ENCODE data around the gene LIPK.

LIPK gene

GRCh38 chr10:88672041-88672440 is 34.0 kb upstream of the LIPK start:
- no peaks in the 10 kb centered on the region for H3K4me1 ChIP-seq (ENCODE audit: control insufficient read depth in 2 of 2, insufficient read depth in 2 of 2, low read length in 2 of 2)
- H3K9me3 ChIP-seq (ENCODE audit: control insufficient read depth in 2 of 2, low read length in 2 of 2) = no peaks in the 10 kb centered on the region
- H3K36me3 ChIP-seq (ENCODE audit: control insufficient read depth in 2 of 2, insufficient read depth in 2 of 2, low read length in 2 of 2) = no peaks in the 10 kb centered on the region
- no peak overlapping the region for H3K9ac ChIP-seq (ENCODE audit: low read depth in 1 of 2, low read length in 2 of 2)
- no peak overlapping the region for H3K27ac ChIP-seq (ENCODE audit: low read depth in 2 of 2, low read length in 2 of 2)
- no peak overlapping the region for H3K4me3 ChIP-seq (ENCODE audit: low read length in 2 of 2)
- no peaks in the 10 kb centered on the region for H3K27me3 ChIP-seq (ENCODE audit: control insufficient read depth in 2 of 2, insufficient read depth in 2 of 2, low read length in 2 of 2)

DNA sequence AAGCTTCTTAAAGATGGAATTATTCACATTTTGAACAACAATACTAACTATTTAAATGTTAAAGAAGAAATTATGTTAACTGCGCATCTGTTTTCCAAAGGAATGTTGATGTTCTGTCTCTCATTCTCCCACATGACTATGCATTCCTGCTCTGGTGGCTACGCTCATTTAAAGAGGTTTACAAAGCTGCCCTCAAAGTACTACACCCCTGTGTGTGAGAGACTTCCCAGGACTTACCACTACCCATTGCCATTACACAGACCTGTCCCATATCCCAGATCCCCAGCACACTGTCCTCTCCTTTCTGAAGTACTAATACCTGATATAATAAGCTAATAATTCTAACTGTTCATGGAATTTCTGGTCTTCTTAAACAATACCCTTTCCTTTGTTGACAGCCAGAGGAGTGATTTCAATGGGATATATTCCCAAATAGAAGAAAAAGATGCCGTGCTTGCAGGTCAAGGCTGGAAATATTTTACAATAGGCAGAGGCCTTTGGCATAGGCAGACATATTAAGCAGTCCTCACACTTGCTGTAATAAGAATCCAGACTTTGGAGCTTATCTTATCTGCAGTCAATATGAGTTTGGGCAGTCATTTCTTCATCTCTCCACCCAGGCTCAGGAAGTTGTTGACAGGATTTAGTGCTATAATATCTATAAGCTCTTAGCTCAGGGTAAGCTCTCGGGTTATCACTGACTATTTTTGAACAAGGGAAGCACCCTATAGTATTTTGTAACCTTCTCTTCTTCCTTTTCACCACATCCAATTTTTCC is 29.6 kb upstream of the LIPK start:
- no peaks in the 10 kb centered on the region for H3K36me3 ChIP-seq (ENCODE audit: control insufficient read depth in 2 of 2, insufficient read depth in 2 of 2, low read length in 2 of 2)
- no peak overlapping the region for H3K27ac ChIP-seq (ENCODE audit: low read depth in 2 of 2, low read length in 2 of 2)
- H3K9me3 ChIP-seq (ENCODE audit: control insufficient read depth in 2 of 2, low read length in 2 of 2) = no peaks in the 10 kb centered on the region
- no peaks in the 10 kb centered on the region for H3K4me1 ChIP-seq (ENCODE audit: control insufficient read depth in 2 of 2, insufficient read depth in 2 of 2, low read length in 2 of 2)
- H3K4me3 ChIP-seq (ENCODE audit: low read length in 2 of 2) = no peak overlapping the region
- no peak overlapping the region for H3K9ac ChIP-seq (ENCODE audit: low read depth in 1 of 2, low read length in 2 of 2)
- H3K27me3 ChIP-seq (ENCODE audit: control insufficient read depth in 2 of 2, insufficient read depth in 2 of 2, low read length in 2 of 2) = no peaks in the 10 kb centered on the region

DNA sequence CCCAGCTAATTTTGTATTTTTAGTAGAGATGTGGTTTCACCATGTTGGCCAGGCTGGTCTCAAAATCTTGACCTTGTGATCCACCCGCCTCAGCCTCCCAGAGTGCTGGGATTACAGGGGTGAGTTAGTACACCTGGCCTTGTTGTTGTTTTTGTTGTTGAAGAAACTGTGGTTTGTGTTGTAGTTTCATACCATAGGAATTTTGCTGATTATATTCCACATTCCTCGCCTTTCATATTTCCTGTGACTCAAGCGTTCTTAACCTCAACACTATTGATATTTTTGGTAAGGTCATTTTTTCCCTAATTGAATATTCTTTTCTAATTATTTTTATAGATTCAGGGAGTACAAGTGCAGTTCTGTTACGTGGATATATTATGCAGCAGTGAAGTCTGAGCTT is 25.1 kb upstream of the LIPK start:
- Histone ChIP-seq H3K9ac (ENCODE audit: low read depth in 1 of 2, low read length in 2 of 2) (no peak overlapping the region), H3K9me3 (ENCODE audit: control insufficient read depth in 2 of 2, low read length in 2 of 2) (no peaks in the 10 kb centered on the region), H3K4me1 (ENCODE audit: control insufficient read depth in 2 of 2, insufficient read depth in 2 of 2, low read length in 2 of 2) (no peaks in the 10 kb centered on the region), H3K27ac (ENCODE audit: low read depth in 2 of 2, low read length in 2 of 2) (no peak overlapping the region), H3K27me3 (ENCODE audit: control insufficient read depth in 2 of 2, insufficient read depth in 2 of 2, low read length in 2 of 2) (no peaks in the 10 kb centered on the region), H3K4me3 (ENCODE audit: low read length in 2 of 2) (no peak overlapping the region), H3K36me3 (ENCODE audit: control insufficient read depth in 2 of 2, insufficient read depth in 2 of 2, low read length in 2 of 2) (no peaks in the 10 kb centered on the region)

- Histone ChIP-seq H3K4me1 (ENCODE audit: control insufficient read depth in 2 of 2, insufficient read depth in 2 of 2, low read length in 2 of 2) (no peaks in the 10 kb centered on the region), H3K27ac (ENCODE audit: low read depth in 2 of 2, low read length in 2 of 2) (no peak overlapping the region), H3K4me3 (ENCODE audit: low read length in 2 of 2) (no peak overlapping the region), H3K27me3 (ENCODE audit: control insufficient read depth in 2 of 2, insufficient read depth in 2 of 2, low read length in 2 of 2) (no peaks in the 10 kb centered on the region), H3K9me3 (ENCODE audit: control insufficient read depth in 2 of 2, low read length in 2 of 2) (no peaks in the 10 kb centered on the region), H3K36me3 (ENCODE audit: control insufficient read depth in 2 of 2, insufficient read depth in 2 of 2, low read length in 2 of 2) (no peaks in the 10 kb centered on the region), H3K9ac (ENCODE audit: low read depth in 1 of 2, low read length in 2 of 2) (no peak overlapping the region)
Measured at GRCh38 chr10:88682491-88682890, 23.6 kb upstream of the LIPK start.

DNA sequence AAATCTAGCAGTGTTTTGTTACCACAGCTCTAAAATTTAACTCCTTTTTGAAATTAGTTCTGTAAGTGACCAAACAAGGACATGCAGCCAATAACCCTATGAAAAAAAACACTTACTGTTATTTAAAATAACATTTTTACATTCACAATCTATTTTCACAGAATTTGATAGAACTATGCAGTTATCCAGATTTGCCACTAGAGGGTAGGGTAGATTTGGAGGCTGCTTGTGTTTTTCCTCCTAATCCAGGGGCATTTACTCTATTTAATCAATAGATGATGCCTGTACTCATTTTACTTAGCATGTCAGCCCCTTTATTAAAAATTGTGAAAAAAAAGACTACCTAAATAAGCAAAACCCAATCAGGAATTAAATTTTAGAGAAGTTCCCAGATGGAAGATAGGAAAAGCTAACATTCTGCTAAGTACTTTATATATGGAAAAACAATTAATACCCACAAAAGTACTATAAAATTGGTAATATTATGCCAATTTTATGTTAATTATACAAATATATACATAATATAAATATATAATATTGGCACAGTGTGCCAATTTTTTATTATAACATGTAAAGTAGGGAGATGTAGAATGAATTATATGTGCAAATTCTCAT is 18.1 kb upstream of the LIPK start:
- Histone ChIP-seq H3K27me3 (ENCODE audit: control insufficient read depth in 2 of 2, insufficient read depth in 2 of 2, low read length in 2 of 2) (no peaks in the 10 kb centered on the region), H3K4me1 (ENCODE audit: control insufficient read depth in 2 of 2, insufficient read depth in 2 of 2, low read length in 2 of 2) (no peaks in the 10 kb centered on the region), H3K36me3 (ENCODE audit: control insufficient read depth in 2 of 2, insufficient read depth in 2 of 2, low read length in 2 of 2) (no peaks in the 10 kb centered on the region), H3K9ac (ENCODE audit: low read depth in 1 of 2, low read length in 2 of 2) (no peak overlapping the region), H3K9me3 (ENCODE audit: control insufficient read depth in 2 of 2, low read length in 2 of 2) (no peaks in the 10 kb centered on the region), H3K27ac (ENCODE audit: low read depth in 2 of 2, low read length in 2 of 2) (no peak overlapping the region), H3K4me3 (ENCODE audit: low read length in 2 of 2) (no peak overlapping the region)

DNA sequence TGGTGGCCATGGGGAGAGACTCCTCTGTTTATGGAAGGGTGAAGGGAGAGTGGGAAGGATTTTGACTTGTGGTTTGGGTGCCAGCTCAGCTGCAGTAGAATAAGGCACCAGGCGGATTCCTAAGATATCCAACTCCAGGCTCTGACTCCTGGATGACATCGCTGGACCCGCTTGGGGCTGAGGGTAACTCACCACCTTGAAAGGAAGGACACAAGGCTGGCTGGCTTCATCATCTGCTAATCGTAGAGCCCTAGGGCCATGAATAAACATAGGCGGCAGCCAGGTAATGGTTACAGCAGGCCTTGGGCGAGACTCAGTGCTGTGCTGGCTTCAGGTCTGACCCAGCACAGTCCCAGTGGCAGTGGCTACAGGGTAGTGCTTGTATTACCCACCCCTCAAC is 16.7 kb upstream of the LIPK start:
- H3K27me3 ChIP-seq (ENCODE audit: control insufficient read depth in 2 of 2, insufficient read depth in 2 of 2, low read length in 2 of 2) = no peaks in the 10 kb centered on the region
- no peak overlapping the region for H3K27ac ChIP-seq (ENCODE audit: low read depth in 2 of 2, low read length in 2 of 2)
- no peaks in the 10 kb centered on the region for H3K36me3 ChIP-seq (ENCODE audit: control insufficient read depth in 2 of 2, insufficient read depth in 2 of 2, low read length in 2 of 2)
- H3K9me3 ChIP-seq (ENCODE audit: control insufficient read depth in 2 of 2, low read length in 2 of 2) = no peaks in the 10 kb centered on the region
- no peak overlapping the region for H3K9ac ChIP-seq (ENCODE audit: low read depth in 1 of 2, low read length in 2 of 2)
- no peak overlapping the region for H3K4me3 ChIP-seq (ENCODE audit: low read length in 2 of 2)
- H3K4me1 ChIP-seq (ENCODE audit: control insufficient read depth in 2 of 2, insufficient read depth in 2 of 2, low read length in 2 of 2) = no peaks in the 10 kb centered on the region

DNA sequence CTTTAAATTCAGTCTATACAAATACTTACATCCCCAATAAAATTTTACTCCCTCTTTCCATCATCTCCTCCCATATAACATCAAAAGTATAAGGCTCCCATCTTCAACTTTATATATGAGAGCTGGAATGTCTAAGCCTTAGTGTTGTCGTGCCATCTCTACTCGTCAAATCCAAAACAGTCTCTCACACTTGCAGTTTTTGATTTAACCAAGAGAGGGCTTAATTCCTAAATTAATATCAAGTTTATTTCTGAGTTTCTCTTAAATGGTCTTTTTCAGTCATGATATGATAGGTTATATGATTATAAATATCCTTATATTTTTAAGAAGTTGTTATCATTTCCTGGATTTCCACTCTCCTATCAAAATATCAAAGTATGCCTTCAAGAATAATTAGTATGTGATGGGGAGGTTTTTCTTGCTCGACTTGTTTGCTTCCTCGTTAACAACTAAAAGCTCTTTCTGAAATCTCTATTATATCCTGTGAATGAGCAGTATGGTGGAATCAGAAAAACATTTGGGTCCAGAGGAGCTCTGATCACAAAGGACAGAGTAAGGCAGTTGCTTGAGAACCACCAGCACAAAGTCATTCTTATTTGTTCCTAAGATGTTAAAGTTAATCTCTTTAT is 12.5 kb upstream of the LIPK start:
- no peaks in the 10 kb centered on the region for H3K9me3 ChIP-seq (ENCODE audit: control insufficient read depth in 2 of 2, low read length in 2 of 2)
- no peak overlapping the region for H3K27ac ChIP-seq (ENCODE audit: low read depth in 2 of 2, low read length in 2 of 2)
- H3K4me1 ChIP-seq (ENCODE audit: control insufficient read depth in 2 of 2, insufficient read depth in 2 of 2, low read length in 2 of 2) = no peaks in the 10 kb centered on the region
- no peak overlapping the region for H3K4me3 ChIP-seq (ENCODE audit: low read length in 2 of 2)
- no peak overlapping the region for H3K9ac ChIP-seq (ENCODE audit: low read depth in 1 of 2, low read length in 2 of 2)
- H3K36me3 ChIP-seq (ENCODE audit: control insufficient read depth in 2 of 2, insufficient read depth in 2 of 2, low read length in 2 of 2) = no peaks in the 10 kb centered on the region
- no peaks in the 10 kb centered on the region for H3K27me3 ChIP-seq (ENCODE audit: control insufficient read depth in 2 of 2, insufficient read depth in 2 of 2, low read length in 2 of 2)

- H3K27me3 ChIP-seq (ENCODE audit: control insufficient read depth in 2 of 2, insufficient read depth in 2 of 2, low read length in 2 of 2) = no peaks in the 10 kb centered on the region
- no peaks in the 10 kb centered on the region for H3K9me3 ChIP-seq (ENCODE audit: control insufficient read depth in 2 of 2, low read length in 2 of 2)
- H3K4me3 ChIP-seq (ENCODE audit: low read length in 2 of 2) = no peak overlapping the region
- peaks cover 0 to 3% of the 10 kb centered on the region in 2 donors for H3K4me1 ChIP-seq (ENCODE audit: control insufficient read depth in 2 of 2, insufficient read depth in 2 of 2, low read length in 2 of 2)
- peak overlapping the region in 1 of 2 donors; percentile 9 for H3K27ac ChIP-seq (ENCODE audit: low read depth in 2 of 2, low read length in 2 of 2)
- H3K36me3 ChIP-seq (ENCODE audit: control insufficient read depth in 2 of 2, insufficient read depth in 2 of 2, low read length in 2 of 2) = no peaks in the 10 kb centered on the region
- H3K9ac ChIP-seq (ENCODE audit: low read depth in 1 of 2, low read length in 2 of 2) = no peak overlapping the region
Measured at GRCh38 chr10:88702848-88703597, 3.0 kb upstream of the LIPK start.

DNA sequence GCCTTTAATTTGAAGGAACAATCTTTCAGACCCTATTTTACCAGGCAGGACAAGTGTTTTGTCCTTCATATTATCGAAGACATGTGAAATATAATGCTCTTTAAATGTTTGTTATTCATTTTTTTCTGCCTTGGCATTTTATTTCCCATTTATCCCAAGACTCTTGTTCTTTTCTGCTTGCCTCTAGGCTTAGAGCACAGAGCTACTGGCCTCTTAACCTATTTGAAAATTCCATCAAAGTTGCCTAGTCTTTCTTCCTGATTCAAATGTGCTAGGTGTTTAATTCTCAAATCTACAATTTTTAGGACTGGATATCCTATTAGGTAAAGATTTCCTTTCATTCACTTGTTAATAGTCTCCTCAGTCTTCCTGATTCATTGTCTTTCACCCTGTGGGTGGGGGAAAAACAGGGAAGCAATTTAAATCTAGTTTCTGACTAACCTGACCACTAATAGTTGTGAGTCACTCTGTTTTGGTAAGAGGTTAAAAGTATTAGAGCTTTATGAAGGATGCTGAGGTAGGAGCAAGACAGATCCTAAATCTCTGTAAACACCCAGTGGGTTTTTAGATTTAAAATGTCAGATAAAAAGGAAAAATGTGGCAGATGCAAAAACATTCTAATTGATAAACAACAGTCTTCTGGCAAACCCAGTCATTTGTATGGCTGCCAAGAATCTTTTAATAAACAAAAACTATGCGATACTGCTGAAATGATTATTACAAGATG is 1.5 kb downstream of the LIPK start:
- Histone ChIP-seq H3K9ac (ENCODE audit: low read depth in 1 of 2, low read length in 2 of 2) (no peak overlapping the region), H3K4me1 (ENCODE audit: control insufficient read depth in 2 of 2, insufficient read depth in 2 of 2, low read length in 2 of 2) (peaks cover 0 to 3% of the 10 kb centered on the region in 2 donors), H3K9me3 (ENCODE audit: control insufficient read depth in 2 of 2, low read length in 2 of 2) (no peaks in the 10 kb centered on the region), H3K4me3 (ENCODE audit: low read length in 2 of 2) (no peak overlapping the region), H3K36me3 (ENCODE audit: control insufficient read depth in 2 of 2, insufficient read depth in 2 of 2, low read length in 2 of 2) (no peaks in the 10 kb centered on the region), H3K27me3 (ENCODE audit: control insufficient read depth in 2 of 2, insufficient read depth in 2 of 2, low read length in 2 of 2) (no peaks in the 10 kb centered on the region), H3K27ac (ENCODE audit: low read depth in 2 of 2, low read length in 2 of 2) (no peak overlapping the region)
